ENCODE measurements around the gene POLRMT. TPM values are rescaled to one million over a fixed set of nuclear protein-coding genes. Genes with fewer than 3 reads are reported as not detected.

POLRMT gene
- total and polyA plus RNA-seq, 2 experiments from 2014 or later = 98.0 to 148 TPM

DNA sequence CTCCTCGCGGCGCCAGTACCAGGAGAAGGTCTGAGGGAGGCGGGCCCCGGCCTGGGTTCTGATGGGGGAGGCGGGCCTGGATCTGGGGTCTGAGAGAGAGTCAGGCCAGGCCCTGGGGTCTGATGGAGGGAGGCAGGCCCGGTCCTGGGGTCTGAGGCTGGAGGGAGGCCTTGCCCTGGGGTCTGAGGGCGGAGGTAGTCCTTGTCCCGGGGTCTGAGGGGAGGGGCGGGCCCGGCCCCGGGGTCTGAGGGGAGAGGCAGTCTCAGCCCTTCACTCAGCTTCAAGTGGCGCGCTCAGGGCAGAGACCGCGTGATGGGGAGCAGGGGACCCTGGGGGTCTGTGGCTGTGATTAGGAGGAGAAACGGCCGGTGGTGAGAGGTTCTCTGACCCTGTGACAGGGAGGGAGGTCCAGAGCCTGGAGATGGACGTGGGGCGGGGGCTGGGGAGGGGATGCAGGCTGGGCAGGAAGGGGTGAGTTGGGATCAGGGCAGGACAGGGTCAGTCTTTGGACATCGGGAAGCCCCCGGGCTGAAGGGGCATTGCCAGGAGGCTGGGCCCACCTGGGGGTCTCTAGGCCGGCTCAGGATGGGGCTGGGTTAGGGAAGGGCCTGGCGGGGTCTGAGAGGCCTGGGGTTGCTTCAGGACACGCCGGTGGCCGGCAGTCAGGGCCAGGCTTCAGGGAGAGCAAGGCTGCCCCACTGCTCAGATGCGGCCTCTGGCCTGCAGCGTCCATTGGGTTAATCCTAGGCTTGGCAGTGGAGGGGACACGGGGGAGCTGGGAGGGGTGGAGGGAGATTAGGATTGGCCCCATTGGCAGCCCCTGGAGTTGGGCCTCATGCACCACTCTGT is 25.0 kb downstream of the POLRMT start (continued):
- TF ChIP-seq, protein P1, sequence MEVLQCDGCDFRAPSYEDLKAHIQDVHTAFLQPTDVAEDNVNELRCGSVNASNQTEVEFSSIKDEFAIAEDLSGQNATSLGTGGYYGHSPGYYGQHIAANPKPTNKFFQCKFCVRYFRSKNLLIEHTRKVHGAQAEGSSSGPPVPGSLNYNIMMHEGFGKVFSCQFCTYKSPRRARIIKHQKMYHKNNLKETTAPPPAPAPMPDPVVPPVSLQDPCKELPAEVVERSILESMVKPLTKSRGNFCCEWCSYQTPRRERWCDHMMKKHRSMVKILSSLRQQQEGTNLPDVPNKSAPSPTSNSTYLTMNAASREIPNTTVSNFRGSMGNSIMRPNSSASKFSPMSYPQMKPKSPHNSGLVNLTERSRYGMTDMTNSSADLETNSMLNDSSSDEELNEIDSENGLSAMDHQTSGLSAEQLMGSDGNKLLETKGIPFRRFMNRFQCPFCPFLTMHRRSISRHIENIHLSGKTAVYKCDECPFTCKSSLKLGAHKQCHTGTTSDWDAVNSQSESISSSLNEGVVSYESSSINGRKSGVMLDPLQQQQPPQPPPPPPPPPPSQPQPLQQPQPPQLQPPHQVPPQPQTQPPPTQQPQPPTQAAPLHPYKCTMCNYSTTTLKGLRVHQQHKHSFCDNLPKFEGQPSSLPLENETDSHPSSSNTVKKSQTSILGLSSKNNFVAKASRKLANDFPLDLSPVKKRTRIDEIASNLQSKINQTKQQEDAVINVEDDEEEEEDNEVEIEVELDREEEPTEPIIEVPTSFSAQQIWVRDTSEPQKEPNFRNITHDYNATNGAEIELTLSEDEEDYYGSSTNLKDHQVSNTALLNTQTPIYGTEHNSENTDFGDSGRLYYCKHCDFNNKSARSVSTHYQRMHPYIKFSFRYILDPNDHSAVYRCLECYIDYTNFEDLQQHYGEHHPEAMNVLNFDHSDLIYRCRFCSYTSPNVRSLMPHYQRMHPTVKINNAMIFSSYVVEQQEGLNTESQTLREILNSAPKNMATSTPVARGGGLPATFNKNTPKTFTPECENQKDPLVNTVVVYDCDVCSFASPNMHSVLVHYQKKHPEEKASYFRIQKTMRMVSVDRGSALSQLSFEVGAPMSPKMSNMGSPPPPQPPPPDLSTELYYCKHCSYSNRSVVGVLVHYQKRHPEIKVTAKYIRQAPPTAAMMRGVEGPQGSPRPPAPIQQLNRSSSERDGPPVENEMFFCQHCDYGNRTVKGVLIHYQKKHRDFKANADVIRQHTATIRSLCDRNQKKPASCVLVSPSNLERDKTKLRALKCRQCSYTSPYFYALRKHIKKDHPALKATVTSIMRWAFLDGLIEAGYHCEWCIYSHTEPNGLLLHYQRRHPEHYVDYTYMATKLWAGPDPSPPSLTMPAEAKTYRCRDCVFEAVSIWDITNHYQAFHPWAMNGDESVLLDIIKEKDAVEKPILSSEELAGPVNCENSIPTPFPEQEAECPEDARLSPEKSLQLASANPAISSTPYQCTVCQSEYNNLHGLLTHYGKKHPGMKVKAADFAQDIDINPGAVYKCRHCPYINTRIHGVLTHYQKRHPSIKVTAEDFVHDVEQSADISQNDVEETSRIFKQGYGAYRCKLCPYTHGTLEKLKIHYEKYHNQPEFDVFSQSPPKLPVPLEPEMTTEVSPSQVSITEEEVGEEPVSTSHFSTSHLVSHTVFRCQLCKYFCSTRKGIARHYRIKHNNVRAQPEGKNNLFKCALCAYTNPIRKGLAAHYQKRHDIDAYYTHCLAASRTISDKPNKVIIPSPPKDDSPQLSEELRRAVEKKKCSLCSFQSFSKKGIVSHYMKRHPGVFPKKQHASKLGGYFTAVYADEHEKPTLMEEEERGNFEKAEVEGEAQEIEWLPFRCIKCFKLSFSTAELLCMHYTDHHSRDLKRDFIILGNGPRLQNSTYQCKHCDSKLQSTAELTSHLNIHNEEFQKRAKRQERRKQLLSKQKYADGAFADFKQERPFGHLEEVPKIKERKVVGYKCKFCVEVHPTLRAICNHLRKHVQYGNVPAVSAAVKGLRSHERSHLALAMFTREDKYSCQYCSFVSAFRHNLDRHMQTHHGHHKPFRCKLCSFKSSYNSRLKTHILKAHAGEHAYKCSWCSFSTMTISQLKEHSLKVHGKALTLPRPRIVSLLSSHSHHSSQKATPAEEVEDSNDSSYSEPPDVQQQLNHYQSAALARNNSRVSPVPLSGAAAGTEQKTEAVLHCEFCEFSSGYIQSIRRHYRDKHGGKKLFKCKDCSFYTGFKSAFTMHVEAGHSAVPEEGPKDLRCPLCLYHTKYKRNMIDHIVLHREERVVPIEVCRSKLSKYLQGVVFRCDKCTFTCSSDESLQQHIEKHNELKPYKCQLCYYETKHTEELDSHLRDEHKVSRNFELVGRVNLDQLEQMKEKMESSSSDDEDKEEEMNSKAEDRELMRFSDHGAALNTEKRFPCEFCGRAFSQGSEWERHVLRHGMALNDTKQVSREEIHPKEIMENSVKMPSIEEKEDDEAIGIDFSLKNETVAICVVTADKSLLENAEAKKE (CRISPR knock-in tag; IDR thresholded peaks at IDR 0.05) = no peak
- no peak for TF ChIP-seq CREB1 (CRISPR knock-in tag; IDR thresholded peaks at IDR 0.05; ENCODE audit: low read depth)
- no peak for TF ChIP-seq STAT1 (IDR thresholded peaks at IDR 0.05; ENCODE audit: unreplicated experiment)
- TF ChIP-seq EZH2 (IDR thresholded peaks at IDR 0.05; ENCODE audit: low read depth, unreplicated experiment) = no peak
- no peak for TF ChIP-seq JUNB (IDR thresholded peaks at IDR 0.05; ENCODE audit: unreplicated experiment)

DNA sequence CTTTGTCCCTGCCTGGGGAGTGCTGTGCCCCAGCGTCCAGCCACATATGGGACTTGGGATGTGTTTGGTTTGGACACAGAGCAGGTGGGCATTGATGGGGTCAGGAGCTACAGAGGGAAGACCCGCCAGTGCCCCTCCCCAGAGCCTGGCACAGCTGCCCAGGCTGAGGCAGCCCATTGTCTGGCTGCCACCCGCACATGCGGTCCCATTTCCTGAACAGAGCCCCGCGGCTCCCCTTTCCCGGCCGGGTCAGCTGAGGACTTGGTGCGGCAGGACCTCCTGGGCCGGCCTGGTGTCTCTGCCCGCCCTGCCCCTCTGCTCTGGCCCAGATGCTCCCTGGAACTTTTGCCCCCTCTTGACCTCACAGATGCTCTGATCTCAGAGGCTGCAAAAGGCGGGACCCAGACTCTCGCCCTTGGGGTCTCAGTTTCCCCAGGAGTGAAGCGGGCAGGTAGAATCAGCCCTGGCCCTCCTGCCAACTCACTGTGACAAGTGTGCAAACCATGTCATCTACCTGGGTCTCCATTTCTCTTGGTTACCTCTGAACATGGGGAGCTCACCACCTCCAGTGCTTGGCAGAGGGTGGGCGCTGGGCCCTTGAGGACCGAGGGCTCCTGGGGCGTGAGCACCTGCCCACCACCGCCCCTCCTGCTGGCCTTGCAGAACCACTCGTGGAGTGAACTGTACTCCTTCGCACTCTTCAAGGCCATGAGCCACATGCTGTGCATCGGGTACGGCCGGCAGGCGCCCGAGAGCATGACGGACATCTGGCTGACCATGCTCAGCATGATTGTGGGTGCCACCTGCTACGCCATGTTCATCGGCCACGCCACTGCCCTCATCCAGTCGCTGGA is 25.8 kb downstream of the POLRMT start:
- ATAC-seq = no peak
- H3F3A ChIP-seq (replicated peaks; ENCODE audit: low read depth) = no peaks in the 10 kb centered on the region
- TF ChIP-seq, protein P2, sequence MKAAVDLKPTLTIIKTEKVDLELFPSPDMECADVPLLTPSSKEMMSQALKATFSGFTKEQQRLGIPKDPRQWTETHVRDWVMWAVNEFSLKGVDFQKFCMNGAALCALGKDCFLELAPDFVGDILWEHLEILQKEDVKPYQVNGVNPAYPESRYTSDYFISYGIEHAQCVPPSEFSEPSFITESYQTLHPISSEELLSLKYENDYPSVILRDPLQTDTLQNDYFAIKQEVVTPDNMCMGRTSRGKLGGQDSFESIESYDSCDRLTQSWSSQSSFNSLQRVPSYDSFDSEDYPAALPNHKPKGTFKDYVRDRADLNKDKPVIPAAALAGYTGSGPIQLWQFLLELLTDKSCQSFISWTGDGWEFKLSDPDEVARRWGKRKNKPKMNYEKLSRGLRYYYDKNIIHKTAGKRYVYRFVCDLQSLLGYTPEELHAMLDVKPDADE (IDR thresholded peaks at IDR 0.05) = no peak

More for the DNA sequence above, 25.8 kb downstream of the POLRMT start:
- Mint-ChIP-seq H3K4me1 (peaks cover 4% of the 10 kb centered on the region), H3K27me3 (ENCODE audit: insufficient read depth, low read depth, poor library complexity) (peaks cover 6% of the 10 kb centered on the region), H3K4me3 (no peak overlapping the region), H3K27ac (no peak overlapping the region), H3K9me3 (peaks cover 22% of the 10 kb centered on the region), H3K36me3 (ENCODE audit: low read depth) (peaks cover 8% of the 10 kb centered on the region)
- Histone ChIP-seq H3K36me3 (ENCODE audit: insufficient read depth) (no peaks in the 10 kb centered on the region), H2AFZ (no peak overlapping the region), H3K4me1 (ENCODE audit: insufficient read depth) (no peaks in the 10 kb centered on the region), H3K9me2 (ENCODE audit: insufficient read depth) (no peaks in the 10 kb centered on the region), H4K20me1 (replicated peaks; ENCODE audit: insufficient read depth) (no peaks in the 10 kb centered on the region; the same call in 1 of the 2 replicates), H3K79me2 (replicated peaks; ENCODE audit: insufficient read depth) (no peaks in the 10 kb centered on the region), H3K4me2 (no peak overlapping the region), H3K27me3 (ENCODE audit: insufficient read depth) (no peaks in the 10 kb centered on the region), H3K27ac (ENCODE audit: low read depth) (no peak overlapping the region), H3K4me3 (no peak overlapping the region)
- no peak for DNase-seq (ENCODE audit: low spot score)
